ENCODE data around the gene MTSS2.

Gene MTSS2

GRCh38 chr16:70730031-70730430, 44.2 kb upstream of the MTSS2 start:
- H3K4ac ChIP-seq (ENCODE audit: low read length) = no peak overlapping the region
- H3K4me2 ChIP-seq (ENCODE audit: insufficient read depth, low read length, poor library complexity, severe bottlenecking) = no peak overlapping the region
- H3K4me1 ChIP-seq (ENCODE audit: control insufficient read depth in 2 of 2, insufficient read depth in 1 of 2, low read depth in 1 of 2, low read length in 2 of 2) = peaks cover 15 to 18% of the 10 kb centered on the region in 2 donors
- no peaks in the 10 kb centered on the region for H3K27me3 ChIP-seq (ENCODE audit: control insufficient read depth in 3 of 3, insufficient read depth in 3 of 3, low read depth in 1 of 3, low read length in 3 of 3)
- H3K9ac ChIP-seq (ENCODE audit: low read depth, low read length, poor library complexity) = peak overlapping the region; percentile 46
- H2BK15ac ChIP-seq (ENCODE audit: low read length) = no peak overlapping the region
- H2BK12ac ChIP-seq (ENCODE audit: low read length) = no peak overlapping the region
- peaks cover 4 to 32% of the 10 kb centered on the region in 2 donors for H3K36me3 ChIP-seq (replicated peaks in 1 of 2; ENCODE audit: control insufficient read depth in 2 of 2, insufficient read depth in 2 of 2, low read length in 2 of 2)
- H2AK5ac ChIP-seq (ENCODE audit: low read depth, low read length) = peak overlapping the region; percentile 29
- no peak overlapping the region for H2BK120ac ChIP-seq (ENCODE audit: low read depth, low read length)
- H3K9me3 ChIP-seq (replicated peaks in 1 of 2; ENCODE audit: control insufficient read depth in 2 of 2, insufficient read depth in 1 of 2, low read depth in 1 of 2, low read length in 2 of 2) = no peaks in the 10 kb centered on the region
- H3K4me3 ChIP-seq (ENCODE audit: low read length in 2 of 2) = no peak overlapping the region
- no peak overlapping the region for H4K8ac ChIP-seq (ENCODE audit: low read depth, low read length)
- WGBS, 2 donors (ENCODE audit: extremely low coverage in 2 of 2, insufficient read length in 2 of 2, insufficient replicate concordance in 1 of 2) = no CpG with 5 or more reads among the region's 7 CpGs
- peak overlapping the region; percentile 44 for H3K18ac ChIP-seq (ENCODE audit: low read length)
- no peak overlapping the region for H2BK5ac ChIP-seq (ENCODE audit: low read length)
- no peak overlapping the region for H4K91ac ChIP-seq (ENCODE audit: low read depth, low read length, poor library complexity)
- H3K14ac ChIP-seq (ENCODE audit: low read length) = no peak overlapping the region
- peak overlapping the region; percentile 42 for H3K27ac ChIP-seq (replicated peaks; ENCODE audit: low read length)
- H3K79me1 ChIP-seq (ENCODE audit: low read depth, low read length) = no peaks in the 10 kb centered on the region
- no peak for DNase-seq (ENCODE audit: low spot score)
- no peak overlapping the region for H3K23ac ChIP-seq (ENCODE audit: low read depth, low read length, poor library complexity)
- H2AFZ ChIP-seq (ENCODE audit: low read length) = no peak overlapping the region

DNA sequence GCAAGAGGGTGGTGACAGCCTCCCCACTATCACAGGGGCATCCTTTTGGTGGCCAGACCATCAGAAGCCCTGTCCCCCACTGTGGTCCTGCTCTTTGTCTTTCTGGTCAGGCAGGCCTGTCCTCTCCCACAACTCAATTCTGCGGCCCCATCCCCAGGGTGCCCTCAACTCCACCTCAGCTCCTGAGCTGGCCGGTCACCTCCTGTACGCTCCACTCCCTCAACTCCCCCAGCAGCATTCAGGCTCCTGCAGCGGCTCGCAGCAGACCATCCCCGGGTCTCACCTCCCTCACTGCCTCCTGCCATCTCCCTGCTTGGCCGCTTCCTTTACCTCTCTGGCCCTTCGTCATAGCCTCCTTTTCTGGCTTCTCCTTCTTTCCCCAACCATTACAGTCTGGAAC, 43.4 kb upstream of the MTSS2 start:
- Histone ChIP-seq H3K18ac (ENCODE audit: low read length) (no peak overlapping the region), H3K4ac (ENCODE audit: low read length) (no peak overlapping the region), H3K4me1 (ENCODE audit: control insufficient read depth in 2 of 2, insufficient read depth in 1 of 2, low read depth in 1 of 2, low read length in 2 of 2) (peaks cover 16 to 18% of the 10 kb centered on the region in 2 donors), H3K27ac (replicated peaks; ENCODE audit: low read length) (no peak overlapping the region), H3K4me3 (ENCODE audit: low read length in 2 of 2) (no peak overlapping the region), H3K4me2 (ENCODE audit: insufficient read depth, low read length, poor library complexity, severe bottlenecking) (no peak overlapping the region), H2BK15ac (ENCODE audit: low read length) (no peak overlapping the region), H4K8ac (ENCODE audit: low read depth, low read length) (no peak overlapping the region), H2AK5ac (ENCODE audit: low read depth, low read length) (peak overlapping the region; percentile 94), H3K14ac (ENCODE audit: low read length) (no peak overlapping the region), H3K23ac (ENCODE audit: low read depth, low read length, poor library complexity) (no peak overlapping the region), H2AFZ (ENCODE audit: low read length) (no peak overlapping the region), H3K79me1 (ENCODE audit: low read depth, low read length) (no peaks in the 10 kb centered on the region), H3K9me3 (replicated peaks in 1 of 2; ENCODE audit: control insufficient read depth in 2 of 2, insufficient read depth in 1 of 2, low read depth in 1 of 2, low read length in 2 of 2) (no peaks in the 10 kb centered on the region), H3K36me3 (replicated peaks in 1 of 2; ENCODE audit: control insufficient read depth in 2 of 2, insufficient read depth in 2 of 2, low read length in 2 of 2) (peaks cover 5 to 32% of the 10 kb centered on the region in 2 donors), H2BK12ac (ENCODE audit: low read length) (peak overlapping the region; percentile 31), H4K91ac (ENCODE audit: low read depth, low read length, poor library complexity) (no peak overlapping the region), H2BK5ac (ENCODE audit: low read length) (no peak overlapping the region), H2BK120ac (ENCODE audit: low read depth, low read length) (peak overlapping the region; percentile 18), H3K9ac (ENCODE audit: low read depth, low read length, poor library complexity) (no peak overlapping the region), H3K27me3 (ENCODE audit: control insufficient read depth in 3 of 3, insufficient read depth in 3 of 3, low read depth in 1 of 3, low read length in 3 of 3) (no peaks in the 10 kb centered on the region)
- no peak for DNase-seq (ENCODE audit: low spot score)
- WGBS, 2 donors (ENCODE audit: extremely low coverage in 2 of 2, insufficient read length in 2 of 2, insufficient replicate concordance in 1 of 2) = no CpG with 5 or more reads among the region's 8 CpGs

- H3K4me2 ChIP-seq (ENCODE audit: insufficient read depth, low read length, poor library complexity, severe bottlenecking) = no peak overlapping the region
- peaks cover 5 to 32% of the 10 kb centered on the region in 2 donors for H3K36me3 ChIP-seq (replicated peaks in 1 of 2; ENCODE audit: control insufficient read depth in 2 of 2, insufficient read depth in 2 of 2, low read length in 2 of 2)
- H4K8ac ChIP-seq (ENCODE audit: low read depth, low read length) = no peak overlapping the region
- H2BK120ac ChIP-seq (ENCODE audit: low read depth, low read length) = no peak overlapping the region
- H4K91ac ChIP-seq (ENCODE audit: low read depth, low read length, poor library complexity) = no peak overlapping the region
- H3K9ac ChIP-seq (ENCODE audit: low read depth, low read length, poor library complexity) = no peak overlapping the region
- H2AK5ac ChIP-seq (ENCODE audit: low read depth, low read length) = peak overlapping the region; percentile 34
- H3K4me1 ChIP-seq (ENCODE audit: control insufficient read depth in 2 of 2, insufficient read depth in 1 of 2, low read depth in 1 of 2, low read length in 2 of 2) = peaks cover 16 to 18% of the 10 kb centered on the region in 2 donors
- no peak overlapping the region for H3K4ac ChIP-seq (ENCODE audit: low read length)
- no peaks in the 10 kb centered on the region for H3K27me3 ChIP-seq (ENCODE audit: control insufficient read depth in 3 of 3, insufficient read depth in 3 of 3, low read depth in 1 of 3, low read length in 3 of 3)
- H3K4me3 ChIP-seq (ENCODE audit: low read length in 2 of 2) = no peak overlapping the region
- no peaks in the 10 kb centered on the region for H3K9me3 ChIP-seq (replicated peaks in 1 of 2; ENCODE audit: control insufficient read depth in 2 of 2, insufficient read depth in 1 of 2, low read depth in 1 of 2, low read length in 2 of 2)
- peak overlapping the region; percentile 34 for H3K23ac ChIP-seq (ENCODE audit: low read depth, low read length, poor library complexity)
- no peak overlapping the region for H2BK12ac ChIP-seq (ENCODE audit: low read length)
- H2BK5ac ChIP-seq (ENCODE audit: low read length) = no peak overlapping the region
- no peak overlapping the region for H3K27ac ChIP-seq (replicated peaks; ENCODE audit: low read length)
- no peak overlapping the region for H2BK15ac ChIP-seq (ENCODE audit: low read length)
- no CpG with 5 or more reads among the region's 9 CpGs for WGBS, 2 donors (ENCODE audit: extremely low coverage in 2 of 2, insufficient read length in 2 of 2, insufficient replicate concordance in 1 of 2)
- H3K18ac ChIP-seq (ENCODE audit: low read length) = no peak overlapping the region
- peak overlapping the region; percentile 57 for H3K14ac ChIP-seq (ENCODE audit: low read length)
- no peak for DNase-seq (ENCODE audit: low spot score)
- H2AFZ ChIP-seq (ENCODE audit: low read length) = no peak overlapping the region
- no peaks in the 10 kb centered on the region for H3K79me1 ChIP-seq (ENCODE audit: low read depth, low read length)
These were observed 42.3 kb upstream of the MTSS2 start for GRCh38 chr16:70728150-70728549.

GRCh38 chr16:70726892-70727361, 41.1 kb upstream of the MTSS2 start:
- Histone ChIP-seq H2AFZ (ENCODE audit: low read length) (no peak overlapping the region), H3K14ac (ENCODE audit: low read length) (no peak overlapping the region), H3K4ac (ENCODE audit: low read length) (no peak overlapping the region), H4K91ac (ENCODE audit: low read depth, low read length, poor library complexity) (no peak overlapping the region), H3K36me3 (replicated peaks in 1 of 2; ENCODE audit: control insufficient read depth in 2 of 2, insufficient read depth in 2 of 2, low read length in 2 of 2) (peaks cover 5 to 33% of the 10 kb centered on the region in 2 donors), H3K4me2 (ENCODE audit: insufficient read depth, low read length, poor library complexity, severe bottlenecking) (no peak overlapping the region), H3K23ac (ENCODE audit: low read depth, low read length, poor library complexity) (no peak overlapping the region), H3K4me1 (ENCODE audit: control insufficient read depth in 2 of 2, insufficient read depth in 1 of 2, low read depth in 1 of 2, low read length in 2 of 2) (peaks cover 16 to 18% of the 10 kb centered on the region in 2 donors), H4K8ac (ENCODE audit: low read depth, low read length) (no peak overlapping the region), H3K27ac (replicated peaks; ENCODE audit: low read length) (no peak overlapping the region), H2BK120ac (ENCODE audit: low read depth, low read length) (no peak overlapping the region), H2BK15ac (ENCODE audit: low read length) (no peak overlapping the region), H3K4me3 (ENCODE audit: low read length in 2 of 2) (no peak overlapping the region), H3K18ac (ENCODE audit: low read length) (no peak overlapping the region), H2AK5ac (ENCODE audit: low read depth, low read length) (no peak overlapping the region), H3K79me1 (ENCODE audit: low read depth, low read length) (no peaks in the 10 kb centered on the region), H3K27me3 (ENCODE audit: control insufficient read depth in 3 of 3, insufficient read depth in 3 of 3, low read depth in 1 of 3, low read length in 3 of 3) (no peaks in the 10 kb centered on the region), H2BK5ac (ENCODE audit: low read length) (no peak overlapping the region), H3K9me3 (replicated peaks in 1 of 2; ENCODE audit: control insufficient read depth in 2 of 2, insufficient read depth in 1 of 2, low read depth in 1 of 2, low read length in 2 of 2) (no peaks in the 10 kb centered on the region), H2BK12ac (ENCODE audit: low read length) (no peak overlapping the region), H3K9ac (ENCODE audit: low read depth, low read length, poor library complexity) (no peak overlapping the region)
- no peak for DNase-seq (ENCODE audit: low spot score)
- no CpG with 5 or more reads among the region's 9 CpGs for WGBS, 2 donors (ENCODE audit: extremely low coverage in 2 of 2, insufficient read length in 2 of 2, insufficient replicate concordance in 1 of 2)
